Activated CD4-positive, alpha-beta T cell treated with anti-CD3 and anti-CD28 coated beads for 48 hours (primary cell): ENCODE measurements around the gene LRCH2.

Experiments used
- DNase-seq: peaks from one replicate; pipeline ENCODE4 v3.0.0-alpha.2; 2020

Gene LRCH2

GRCh38 chrX:115192244-115192700 is 41.6 kb downstream of the LRCH2 start:
- no peak for DNase-seq

GRCh38 chrX:115191490-115192243 is 42.2 kb downstream of the LRCH2 start:
- no peak for DNase-seq

- no peak for DNase-seq
Observed at GRCh38 chrX:115190636-115191489, 43.0 kb downstream of the LRCH2 start.

GRCh38 chrX:115189646-115190635 is 44.0 kb downstream of the LRCH2 start:
- DNase-seq = no peak

GRCh38 chrX:115189110-115189509 is 44.8 kb downstream of the LRCH2 start, which contains the start of gene RBMXL3:
TSS of gene RBMXL3 (plus strand) at chrX:115189410. CDS start at chrX:115189442, 32 bp downstream.
- no peak for DNase-seq

GRCh38 chrX:115183980-115184379 is 49.9 kb downstream of the LRCH2 start:
- DNase-seq = no peak

- DNase-seq = no peak
Observed at GRCh38 chrX:115178473-115178872, 55.4 kb downstream of the LRCH2 start.

GRCh38 chrX:115177932-115178331 is 56.0 kb downstream of the LRCH2 start:
- no peak for DNase-seq

- no peak for DNase-seq
Observed at GRCh38 chrX:115174548-115174947, 59.3 kb downstream of the LRCH2 start.

- no peak for DNase-seq
Observed at GRCh38 chrX:115173181-115173580, 60.7 kb downstream of the LRCH2 start.

- DNase-seq = no peak
Observed at GRCh38 chrX:115147220-115147619, 86.7 kb downstream of the LRCH2 start.

- no peak for DNase-seq
Observed at GRCh38 chrX:115142057-115142456, 91.8 kb downstream of the LRCH2 start.

GRCh38 chrX:115138040-115138439 is 95.9 kb downstream of the LRCH2 start:
- no peak for DNase-seq

GRCh38 chrX:115134382-115134781 is 99.5 kb downstream of the LRCH2 start:
- DNase-seq = no peak

GRCh38 chrX:115112411-115112810 is 121.5 kb downstream of the LRCH2 start:
- no peak for DNase-seq

GRCh38 chrX:115098897-115099296 is 135.0 kb downstream of the LRCH2 start:
- no peak for DNase-seq

GRCh38 chrX:115093191-115093590 is 140.7 kb downstream of the LRCH2 start:
- no peak for DNase-seq

GRCh38 chrX:115089419-115089818 is 144.5 kb downstream of the LRCH2 start:
- DNase-seq = no peak

- no peak for DNase-seq
Observed at GRCh38 chrX:115068896-115069295, 165.0 kb downstream of the LRCH2 start.

- no peak for DNase-seq
Observed at GRCh38 chrX:115067812-115068211, 166.1 kb downstream of the LRCH2 start.

GRCh38 chrX:115065304-115065703 is 168.6 kb downstream of the LRCH2 start:
- no peak for DNase-seq
